ENCODE measurements around the gene SRD5A3. TPM values are rescaled to one million over a fixed set of nuclear protein-coding genes. Genes with fewer than 3 reads are reported as not detected.
A peak's percentile ranks its signal among the peaks of the same experiment; 100 is the strongest.

The SRD5A3 gene
- total and polyA plus RNA-seq, 2 experiments from 2014 or later: 5.9 to 24.1 TPM

DNA sequence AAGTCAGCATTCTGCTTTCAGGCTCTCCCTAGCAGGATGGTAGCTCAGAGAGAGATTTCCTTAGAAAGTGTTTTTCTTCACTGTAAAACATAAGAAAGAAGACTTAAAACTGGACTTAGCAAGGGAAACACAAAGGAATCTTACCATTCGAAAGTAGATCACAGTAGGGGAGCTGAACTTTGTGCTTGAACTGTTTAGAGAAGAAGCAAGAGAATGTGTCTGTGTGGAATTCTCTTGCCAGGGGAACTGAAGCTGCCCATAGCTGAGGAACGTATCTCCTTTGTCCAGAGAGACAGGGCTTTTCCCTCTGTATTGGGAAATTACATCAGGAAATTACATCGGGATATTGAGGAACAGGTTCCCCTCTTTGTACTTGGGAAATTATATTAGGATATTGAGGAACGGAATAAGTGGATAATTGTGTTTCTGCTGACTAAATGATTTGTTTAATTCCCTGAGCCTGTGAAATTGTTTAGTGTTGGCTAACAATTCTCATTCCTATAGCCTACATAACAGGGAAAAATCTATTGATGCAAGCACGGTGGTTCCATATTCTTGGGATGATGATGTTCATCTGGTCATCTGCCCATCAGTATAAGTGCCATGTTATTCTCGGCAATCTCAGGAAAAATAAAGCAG, 21.2 kb downstream of the SRD5A3 start:
- Histone ChIP-seq H3K4me3 (no peak overlapping the region), H3K27me3 (no peaks in the 10 kb centered on the region), H3K4me1 (ENCODE audit: low read depth) (no peaks in the 10 kb centered on the region), H3K9me3 (ENCODE audit: low read depth) (no peaks in the 10 kb centered on the region), H3K27ac (no peak overlapping the region), H3K36me3 (no peaks in the 10 kb centered on the region)
- no peak for DNase-seq (ENCODE audit: low read depth in 1 of 2, low spot score in 1 of 2)
- no peak for TF ChIP-seq CTCF (IDR thresholded peaks at IDR 0.05; ENCODE audit: low read depth, low read length)

DNA sequence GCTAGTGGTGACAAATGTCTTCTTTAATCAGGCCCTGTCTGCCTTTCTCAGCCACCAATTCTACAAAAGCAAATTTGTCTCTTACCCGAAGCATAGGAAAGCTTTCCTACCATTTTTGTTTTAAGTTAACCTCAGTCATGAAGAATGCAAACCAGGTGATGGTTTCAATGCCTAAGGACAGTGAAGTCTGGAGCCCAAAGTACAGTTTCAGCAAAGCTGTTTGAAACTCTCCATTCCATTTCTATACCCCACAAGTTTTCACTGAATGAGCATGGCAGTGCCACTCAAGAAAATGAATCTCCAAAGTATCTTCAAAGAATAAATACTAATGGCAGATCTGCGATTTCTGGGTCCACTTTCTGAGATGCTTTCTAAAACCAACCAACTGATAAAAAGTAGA, 23.9 kb downstream of the SRD5A3 start:
- Histone ChIP-seq H3K27ac (no peak overlapping the region), H3K27me3 (no peaks in the 10 kb centered on the region), H3K4me1 (ENCODE audit: low read depth) (no peaks in the 10 kb centered on the region), H3K4me3 (no peak overlapping the region), H3K9me3 (ENCODE audit: low read depth) (no peaks in the 10 kb centered on the region), H3K36me3 (no peaks in the 10 kb centered on the region)
- no peak for DNase-seq (ENCODE audit: low read depth in 1 of 2, low spot score in 1 of 2)
- no peak for TF ChIP-seq CTCF (IDR thresholded peaks at IDR 0.05; ENCODE audit: low read depth, low read length)

DNA sequence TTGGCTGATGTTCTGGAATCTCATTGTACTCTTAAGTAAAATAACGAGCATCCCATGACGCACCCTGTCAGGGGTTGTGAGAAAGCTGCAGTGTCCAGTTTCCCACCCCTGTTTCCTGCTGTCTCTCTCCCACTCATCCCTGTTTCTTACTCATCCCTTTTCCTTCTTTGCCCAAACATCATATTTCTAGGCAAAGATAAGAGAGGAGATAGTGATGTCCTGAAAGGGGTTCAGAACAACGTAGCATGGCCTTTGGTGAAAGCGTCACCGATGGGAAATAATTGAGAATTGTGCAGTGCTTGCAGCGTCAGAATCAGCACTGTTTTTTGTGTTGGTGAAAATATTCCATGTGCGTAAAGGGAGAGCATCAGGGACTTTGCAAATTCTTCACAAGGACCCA, 26.2 kb downstream of the SRD5A3 start:
- Histone ChIP-seq H3K4me3 (no peak overlapping the region), H3K36me3 (no peaks in the 10 kb centered on the region), H3K27ac (no peak overlapping the region), H3K27me3 (no peaks in the 10 kb centered on the region), H3K4me1 (ENCODE audit: low read depth) (no peaks in the 10 kb centered on the region), H3K9me3 (ENCODE audit: low read depth) (no peaks in the 10 kb centered on the region)
- DNase-seq (ENCODE audit: low read depth in 1 of 2, low spot score in 1 of 2): peak in 1 of 2 donors; percentile 76
- no peak for TF ChIP-seq CTCF (IDR thresholded peaks at IDR 0.05; ENCODE audit: low read depth, low read length)

DNA sequence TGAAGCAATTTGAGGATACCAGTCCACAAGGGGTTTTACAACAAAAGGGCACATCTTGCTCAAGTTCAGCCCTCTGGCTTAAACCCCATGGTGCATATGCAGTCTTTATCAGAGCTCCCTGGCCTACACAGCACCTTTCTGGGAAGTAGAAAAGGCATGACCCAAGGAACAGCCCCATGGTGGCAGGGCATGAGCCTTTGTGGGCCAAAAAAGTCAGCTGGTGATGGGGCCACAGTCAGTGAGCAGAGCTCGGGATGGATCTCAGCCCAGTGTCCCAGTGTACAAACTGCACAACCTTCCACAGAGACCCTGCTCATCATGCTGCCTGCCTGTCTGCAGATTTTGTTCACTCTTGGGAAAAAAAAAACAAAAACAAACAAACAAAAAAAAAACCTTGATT, 27.4 kb downstream of the SRD5A3 start:
- no peak for DNase-seq (ENCODE audit: low read depth in 1 of 2, low spot score in 1 of 2)
- Histone ChIP-seq H3K9me3 (ENCODE audit: low read depth) (no peaks in the 10 kb centered on the region), H3K4me1 (ENCODE audit: low read depth) (no peaks in the 10 kb centered on the region), H3K27ac (no peak overlapping the region), H3K36me3 (no peaks in the 10 kb centered on the region), H3K4me3 (no peak overlapping the region), H3K27me3 (no peaks in the 10 kb centered on the region)
- no peak for TF ChIP-seq CTCF (IDR thresholded peaks at IDR 0.05; ENCODE audit: low read depth, low read length)

DNA sequence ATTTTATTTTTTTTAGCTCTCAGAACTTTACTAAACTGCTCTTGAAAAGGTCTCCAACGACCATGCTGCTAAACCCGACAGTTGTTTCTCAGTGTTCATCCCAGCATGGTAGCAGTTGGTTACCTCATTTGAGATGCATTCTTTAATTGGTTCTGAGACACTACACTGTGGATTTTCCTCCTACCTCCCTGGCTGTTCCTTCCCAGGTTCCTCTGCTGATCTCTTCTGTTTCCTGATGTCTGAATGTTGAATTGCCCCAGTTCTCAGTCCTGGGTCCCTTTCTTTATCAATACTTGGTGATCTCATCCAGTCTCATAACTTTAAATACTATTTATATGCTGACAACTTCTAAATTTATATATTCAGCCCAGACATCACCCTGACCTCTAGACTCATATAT, 30.7 kb downstream of the SRD5A3 start:
- no peak for DNase-seq (ENCODE audit: low read depth in 1 of 2, low spot score in 1 of 2)
- H3K36me3 ChIP-seq: no peaks in the 10 kb centered on the region
- no peaks in the 10 kb centered on the region for H3K4me1 ChIP-seq (ENCODE audit: low read depth)
- no peak overlapping the region for H3K4me3 ChIP-seq
- no peak for TF ChIP-seq CTCF (IDR thresholded peaks at IDR 0.05; ENCODE audit: low read depth, low read length)
- no peaks in the 10 kb centered on the region for H3K9me3 ChIP-seq (ENCODE audit: low read depth)
- no peaks in the 10 kb centered on the region for H3K27me3 ChIP-seq
- no peak overlapping the region for H3K27ac ChIP-seq

All from cardiac muscle cell (in vitro differentiated cells and primary cell).